Activated T-cell treated with anti-CD3 and anti-CD28 coated beads, Interleukin-2, amount 50 U/mL, for 24 hours (primary cell): Measurements from ENCODE around the gene CCDC88C.
"Not testable (repeated sequence)": the region's sequence is repeated elsewhere in the genome, so short reads cannot be mapped to it uniquely, and the experiment has no call there.

ENCODE experiments used
- DNase-seq: peaks from one replicate; pipeline ENCODE4 v3.0.0-alpha.2; 2020
- H3K27ac Mint-ChIP-seq: 2 replicates; pipeline ENCODE4 v1.8.0; 2020; ENCODE audit warnings: mild to moderate bottlenecking, mixed read lengths
- H3K27me3 Mint-ChIP-seq: 2 replicates; pipeline ENCODE4 v1.8.0; 2020; ENCODE audit warnings: mixed read lengths
- H3K36me3 Mint-ChIP-seq: 2 replicates; pipeline ENCODE4 v1.8.0; 2020; ENCODE audit warnings: low read depth, mixed read lengths
- H3K4me1 Mint-ChIP-seq: 2 replicates; pipeline ENCODE4 v1.8.0; 2020; ENCODE audit warnings: low read depth, mixed read lengths
- H3K4me3 Mint-ChIP-seq: 2 replicates; pipeline ENCODE4 v1.8.0; 2020; ENCODE audit warnings: mild to moderate bottlenecking, moderate library complexity, mixed read lengths
- H3K9me3 Mint-ChIP-seq: 2 replicates; pipeline ENCODE4 v1.8.0; 2020; ENCODE audit warnings: mixed read lengths

Gene CCDC88C

DNA sequence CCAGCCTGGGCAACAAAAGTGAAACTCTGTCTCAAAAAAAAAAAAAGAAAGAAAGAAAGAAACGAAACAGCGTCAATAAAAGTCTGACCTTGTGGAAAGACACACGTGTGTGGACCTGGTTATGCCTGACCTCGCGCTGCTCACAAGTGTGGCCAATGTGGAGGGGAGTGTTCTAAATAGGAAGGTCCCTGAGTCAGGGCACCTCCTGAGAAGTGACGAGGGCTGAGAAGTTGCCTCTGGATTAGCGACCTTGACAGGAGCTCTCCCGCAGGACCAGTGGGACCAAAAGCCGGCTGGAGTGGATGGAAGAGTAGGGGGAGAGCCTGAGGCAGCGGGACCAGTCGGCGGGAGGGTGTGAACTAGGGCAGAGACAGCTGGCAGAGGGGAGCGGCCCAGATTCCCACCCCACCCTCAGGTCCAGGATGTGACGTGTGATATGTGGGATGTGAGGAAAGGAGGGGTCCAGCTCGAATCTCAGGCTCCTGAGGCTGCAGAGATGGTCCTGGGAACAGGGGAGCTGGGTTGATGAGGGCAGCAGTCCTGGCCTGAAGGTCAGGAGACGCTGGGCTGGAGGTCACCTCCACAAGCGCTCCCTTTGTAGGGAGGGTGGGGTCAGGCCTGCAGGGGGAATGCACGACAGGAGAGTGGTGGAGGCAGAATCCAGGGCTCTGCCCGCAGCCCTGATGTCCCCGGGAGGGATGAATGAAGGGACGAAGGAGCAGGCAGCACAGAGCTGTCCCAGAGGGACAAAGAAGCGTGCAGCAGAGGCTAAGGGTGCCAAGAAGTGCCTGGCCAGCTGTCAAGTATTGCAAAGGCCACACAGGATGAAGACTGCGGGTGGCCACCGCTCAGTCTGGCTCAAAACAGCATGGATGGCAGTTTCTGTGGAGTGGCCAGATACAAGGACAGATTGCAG, 148.3 kb downstream of the CCDC88C start:
- Mint-ChIP-seq H3K4me3 (no peak overlapping the region), H3K4me1 (peaks cover 32% of the 10 kb centered on the region), H3K9me3 (no peaks in the 10 kb centered on the region), H3K36me3 (peaks cover 47% of the 10 kb centered on the region), H3K27me3 (no peaks in the 10 kb centered on the region), H3K27ac (peak overlapping the region; percentile 47)
- DNase-seq: no peak

DNA sequence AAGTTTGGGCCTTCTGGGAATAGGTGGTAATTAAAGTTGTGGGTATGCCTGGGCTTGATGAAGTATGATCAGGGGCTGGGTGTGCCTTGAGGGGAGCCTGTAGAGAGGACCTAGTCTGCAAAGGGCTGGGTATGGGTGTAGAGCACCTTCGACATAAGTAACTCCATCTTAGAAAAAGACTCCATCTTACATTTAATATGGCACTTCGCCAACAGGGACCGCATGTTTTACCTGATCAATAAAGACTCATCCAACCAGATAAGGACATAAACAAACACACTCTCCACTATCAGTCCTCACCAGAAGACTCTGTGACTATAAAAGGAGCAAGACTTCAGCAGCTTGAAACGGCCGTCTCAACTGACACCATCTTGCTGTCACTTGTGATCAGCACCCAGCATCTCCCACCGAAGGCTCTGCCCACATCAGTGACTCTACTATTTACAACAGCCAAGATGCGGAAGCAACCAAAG, 149.6 kb downstream of the CCDC88C start:
- no peak for DNase-seq
- H3K27ac Mint-ChIP-seq: no peak overlapping the region
- H3K36me3 Mint-ChIP-seq: peaks cover 36% of the 10 kb centered on the region
- H3K9me3 Mint-ChIP-seq: no peaks in the 10 kb centered on the region
- H3K27me3 Mint-ChIP-seq: no peaks in the 10 kb centered on the region
- H3K4me1 Mint-ChIP-seq: peaks cover 45% of the 10 kb centered on the region
- no peak overlapping the region for H3K4me3 Mint-ChIP-seq

DNA sequence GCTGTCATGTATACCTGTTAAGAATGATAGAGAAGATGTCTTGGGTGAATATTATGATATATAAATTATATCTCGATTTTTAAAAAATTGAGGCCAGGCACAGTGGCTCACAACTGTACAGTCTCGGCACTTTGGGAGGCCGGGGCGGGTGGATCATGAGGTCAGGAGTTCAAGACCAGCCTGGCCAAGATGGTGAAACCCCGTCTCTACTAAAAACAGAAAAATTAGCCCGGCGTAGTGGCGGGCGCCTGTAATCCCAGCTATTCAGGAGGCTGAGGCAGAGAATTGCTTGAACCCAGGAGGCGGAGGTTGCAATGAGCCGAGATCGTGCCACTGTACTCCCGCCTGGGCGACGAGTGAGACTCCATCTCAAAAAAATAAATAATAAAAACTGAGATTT, 151.3 kb downstream of the CCDC88C start:
- not testable (repeated sequence) for H3K4me3 Mint-ChIP-seq, DNase-seq, H3K9me3 Mint-ChIP-seq, H3K27me3 Mint-ChIP-seq, H3K27ac Mint-ChIP-seq
- H3K36me3 Mint-ChIP-seq: peaks cover 24% of the 10 kb centered on the region
- H3K4me1 Mint-ChIP-seq: peaks cover 55% of the 10 kb centered on the region

DNA sequence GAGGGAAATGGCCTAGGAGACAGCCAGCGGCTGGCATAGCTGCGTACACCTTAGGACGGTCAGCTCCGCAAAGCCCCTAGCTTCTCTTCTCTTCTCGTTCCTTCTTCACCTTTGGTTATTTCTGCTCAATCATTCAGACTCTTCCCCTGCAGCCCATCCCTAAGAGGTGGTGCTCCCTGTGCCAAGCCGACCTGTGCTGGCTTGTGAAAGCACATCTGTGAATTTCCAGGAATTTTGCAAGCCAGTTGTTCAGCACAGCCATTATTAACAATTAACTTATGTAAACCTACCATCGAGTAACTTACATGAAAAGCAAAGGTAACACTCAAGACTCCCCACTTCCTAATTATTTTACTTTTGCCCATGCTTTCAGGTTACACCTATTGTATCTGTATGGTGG, 152.2 kb downstream of the CCDC88C start:
- peaks cover 20% of the 10 kb centered on the region for H3K36me3 Mint-ChIP-seq
- H3K4me3 Mint-ChIP-seq: peak overlapping the region; percentile 30
- H3K4me1 Mint-ChIP-seq: peaks cover 61% of the 10 kb centered on the region
- peak overlapping the region; percentile 75 for H3K27ac Mint-ChIP-seq
- no peak for DNase-seq
- H3K9me3 Mint-ChIP-seq: no peaks in the 10 kb centered on the region
- no peaks in the 10 kb centered on the region for H3K27me3 Mint-ChIP-seq

DNA sequence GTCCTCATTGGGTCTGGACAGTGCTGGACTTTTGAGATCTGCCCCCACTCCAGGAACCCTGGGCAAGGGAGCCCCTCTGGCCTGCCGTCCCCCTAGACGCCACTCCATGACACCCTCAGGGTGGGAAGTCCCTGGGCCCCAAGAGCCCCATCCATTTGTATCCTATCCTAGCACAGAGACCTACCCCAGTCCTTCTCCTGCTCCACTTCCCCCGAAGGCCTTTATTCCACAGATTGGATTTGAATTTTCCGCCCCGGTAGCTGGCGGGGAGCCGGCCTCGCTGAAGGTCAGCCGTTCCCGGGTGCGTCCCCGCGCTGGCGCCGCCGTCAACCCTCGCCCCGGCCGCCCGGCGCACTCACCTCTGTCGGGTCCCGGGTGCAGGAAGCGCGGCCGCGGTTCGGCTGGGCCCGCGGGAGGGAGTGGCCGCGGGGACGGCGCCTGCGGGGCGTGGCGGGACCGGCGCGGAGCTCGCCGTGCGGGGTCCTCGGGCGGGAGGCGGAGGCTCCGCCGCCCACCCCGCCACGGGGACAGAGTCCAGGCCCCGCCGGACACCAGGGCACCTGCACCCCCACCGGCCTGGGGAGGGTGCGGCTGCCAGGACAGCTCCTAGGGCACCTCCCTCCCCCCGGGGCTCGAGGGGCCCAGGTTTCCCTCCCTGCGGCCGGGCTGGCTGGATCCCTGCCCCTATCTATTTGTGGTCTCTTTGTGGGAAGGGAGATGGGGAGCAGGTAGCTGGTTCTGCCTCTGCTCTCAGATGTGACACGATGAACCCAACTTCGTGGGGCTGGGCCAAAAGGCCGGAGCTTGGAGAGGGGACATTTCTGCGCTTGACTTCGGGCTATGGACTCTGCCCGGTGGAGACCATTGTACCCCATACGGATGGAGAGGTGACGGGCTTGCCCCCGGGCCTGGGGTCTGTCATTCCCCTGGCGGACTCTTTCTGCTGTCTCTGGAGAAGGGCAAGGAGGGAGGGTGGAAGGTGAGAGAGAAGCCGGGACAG, 153.2 kb downstream of the CCDC88C start:
- H3K27me3 Mint-ChIP-seq: no peaks in the 10 kb centered on the region
- peak overlapping the region; percentile 68 for H3K27ac Mint-ChIP-seq
- peak overlapping the region; percentile 66 for H3K4me3 Mint-ChIP-seq
- DNase-seq: peak; percentile 61
- peaks cover 11% of the 10 kb centered on the region for H3K36me3 Mint-ChIP-seq
- H3K9me3 Mint-ChIP-seq: no peaks in the 10 kb centered on the region
- H3K4me1 Mint-ChIP-seq: peaks cover 69% of the 10 kb centered on the region

DNA sequence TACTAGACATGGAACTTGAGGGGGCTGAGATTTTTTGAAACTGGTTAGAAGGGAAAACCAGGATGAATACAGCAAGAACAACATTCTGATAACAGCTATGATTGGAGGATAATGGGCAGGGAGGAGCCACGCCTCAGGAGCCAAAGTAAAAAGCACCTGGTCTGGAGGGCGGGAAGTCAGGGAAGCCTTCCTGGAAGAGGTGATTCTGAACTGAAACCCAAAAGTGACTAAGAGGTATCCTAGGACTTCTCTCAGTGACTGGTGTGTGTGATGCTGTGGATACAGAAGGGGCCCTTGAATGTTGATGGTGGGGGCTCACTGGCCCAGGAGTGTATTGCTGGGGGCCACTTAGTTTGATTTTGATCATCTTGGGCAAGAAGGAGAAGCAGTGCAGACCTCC, 154.3 kb downstream of the CCDC88C start:
- Mint-ChIP-seq H3K27me3 (no peaks in the 10 kb centered on the region), H3K36me3 (peaks cover 4% of the 10 kb centered on the region), H3K4me3 (peak overlapping the region; percentile 28), H3K9me3 (no peaks in the 10 kb centered on the region), H3K4me1 (peaks cover 69% of the 10 kb centered on the region), H3K27ac (no peak overlapping the region)
- DNase-seq: no peak

DNA sequence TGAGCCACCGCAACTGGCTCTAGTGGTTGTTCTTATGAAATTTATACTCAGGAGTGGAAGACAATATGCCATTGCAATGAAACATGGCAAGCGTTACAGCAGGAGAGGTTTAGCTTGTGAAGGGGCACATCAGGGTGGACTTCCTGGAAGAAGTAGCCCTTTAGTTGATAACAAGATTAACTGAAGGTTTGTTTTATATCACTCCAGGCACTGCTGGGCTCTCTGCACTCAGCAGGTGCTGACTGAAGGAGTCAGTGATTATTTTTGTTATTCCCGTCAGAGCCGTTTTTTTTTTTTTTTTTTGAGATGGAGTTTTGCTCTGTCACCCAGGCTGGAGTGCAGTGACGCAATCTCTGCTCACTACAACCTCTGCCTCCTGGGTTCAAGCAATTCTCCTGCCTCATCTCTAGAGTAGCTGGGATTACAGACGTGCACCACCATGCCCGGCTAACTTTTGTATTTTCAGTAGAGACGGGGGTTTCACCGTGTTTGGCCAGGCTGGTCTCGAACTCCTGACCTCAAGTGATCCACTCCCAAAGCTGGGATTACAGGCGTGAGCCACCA, 155.6 kb downstream of the CCDC88C start:
- DNase-seq: no peak
- no peaks in the 10 kb centered on the region for H3K27me3 Mint-ChIP-seq
- H3K27ac Mint-ChIP-seq: no peak overlapping the region
- no peak overlapping the region for H3K4me3 Mint-ChIP-seq
- H3K4me1 Mint-ChIP-seq: peaks cover 73% of the 10 kb centered on the region
- H3K36me3 Mint-ChIP-seq: no peaks in the 10 kb centered on the region
- no peaks in the 10 kb centered on the region for H3K9me3 Mint-ChIP-seq

DNA sequence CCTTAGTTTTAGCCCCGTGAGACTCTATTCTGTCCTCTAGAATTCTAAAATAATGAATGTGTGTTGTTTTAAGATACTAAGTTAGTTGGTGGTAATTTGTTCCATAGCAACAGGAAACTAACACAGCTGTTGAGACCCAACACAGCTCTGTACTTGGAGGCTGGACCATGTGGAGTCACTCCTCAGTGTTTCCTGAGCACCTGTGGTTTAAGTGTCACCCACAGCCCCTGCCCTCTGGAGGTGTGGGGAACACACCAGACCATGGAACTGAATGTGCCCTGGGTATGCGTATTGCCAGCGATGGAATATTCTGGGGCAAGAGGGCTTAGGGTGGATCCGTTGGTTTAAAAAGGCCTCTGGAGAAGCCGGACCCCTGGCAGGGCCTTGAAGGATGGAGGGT, 156.5 kb downstream of the CCDC88C start:
- DNase-seq: no peak
- H3K27me3 Mint-ChIP-seq: no peaks in the 10 kb centered on the region
- H3K4me3 Mint-ChIP-seq: no peak overlapping the region
- peaks cover 71% of the 10 kb centered on the region for H3K4me1 Mint-ChIP-seq
- H3K27ac Mint-ChIP-seq: peak overlapping the region; percentile 47
- no peaks in the 10 kb centered on the region for H3K36me3 Mint-ChIP-seq
- H3K9me3 Mint-ChIP-seq: no peaks in the 10 kb centered on the region

DNA sequence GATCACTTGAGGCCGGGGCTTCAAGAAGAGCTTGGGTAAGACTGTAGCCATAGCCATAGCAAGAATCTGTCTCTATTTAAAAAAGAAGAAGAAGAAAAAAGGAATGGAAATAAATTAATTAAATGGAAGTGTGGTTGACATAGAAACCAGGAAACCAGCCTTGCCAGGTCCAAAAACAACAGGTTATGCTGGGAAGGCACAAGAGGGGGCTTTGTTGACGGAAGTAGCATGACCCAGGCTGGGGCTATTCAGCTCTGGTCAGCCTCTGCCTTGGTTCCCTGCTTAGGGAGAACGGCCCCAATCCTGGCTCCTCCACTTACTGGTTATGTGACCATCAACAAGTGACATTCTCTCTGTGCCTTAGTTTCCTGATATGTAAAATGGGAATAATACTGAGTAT, 158.7 kb downstream of the CCDC88C start:
- peaks cover 68% of the 10 kb centered on the region for H3K4me1 Mint-ChIP-seq
- no peaks in the 10 kb centered on the region for H3K36me3 Mint-ChIP-seq
- no peak for DNase-seq
- H3K4me3 Mint-ChIP-seq: no peak overlapping the region
- no peaks in the 10 kb centered on the region for H3K27me3 Mint-ChIP-seq
- H3K9me3 Mint-ChIP-seq: no peaks in the 10 kb centered on the region
- H3K27ac Mint-ChIP-seq: peak overlapping the region; percentile 6

DNA sequence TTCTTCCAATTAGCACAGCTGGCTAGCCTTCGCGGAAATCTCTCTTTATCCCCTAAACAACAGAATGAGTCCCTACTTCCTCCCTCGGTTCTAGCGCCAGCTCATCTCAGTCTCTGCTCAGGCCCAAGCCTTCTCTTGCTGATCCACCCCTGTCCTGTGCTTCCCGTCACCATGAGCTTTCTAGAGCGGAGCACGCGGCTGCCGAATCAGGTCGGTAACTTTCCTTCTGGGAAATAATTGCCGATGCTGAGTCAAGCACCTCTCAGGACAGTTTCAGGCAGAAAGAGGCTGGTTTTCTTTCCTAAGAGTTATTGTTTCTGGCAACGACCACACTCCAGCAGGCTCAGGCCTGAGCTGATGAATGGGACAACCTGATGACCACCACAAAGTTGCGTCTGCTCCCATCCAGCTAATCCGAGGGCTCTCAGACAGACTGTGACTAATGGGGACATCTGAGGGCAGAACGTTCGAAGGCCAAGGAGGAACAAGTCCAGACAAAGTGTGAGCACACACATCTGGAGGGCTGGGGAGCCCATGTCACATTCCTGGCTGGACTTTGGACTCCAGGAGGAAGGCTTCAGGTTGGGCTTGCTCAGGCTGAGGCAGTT, 159.5 kb downstream of the CCDC88C start:
- H3K36me3 Mint-ChIP-seq: no peaks in the 10 kb centered on the region
- H3K4me1 Mint-ChIP-seq: peaks cover 63% of the 10 kb centered on the region
- H3K9me3 Mint-ChIP-seq: no peaks in the 10 kb centered on the region
- H3K27me3 Mint-ChIP-seq: no peaks in the 10 kb centered on the region
- H3K4me3 Mint-ChIP-seq: no peak overlapping the region
- no peak for DNase-seq
- peak overlapping the region; percentile 6 for H3K27ac Mint-ChIP-seq

DNA sequence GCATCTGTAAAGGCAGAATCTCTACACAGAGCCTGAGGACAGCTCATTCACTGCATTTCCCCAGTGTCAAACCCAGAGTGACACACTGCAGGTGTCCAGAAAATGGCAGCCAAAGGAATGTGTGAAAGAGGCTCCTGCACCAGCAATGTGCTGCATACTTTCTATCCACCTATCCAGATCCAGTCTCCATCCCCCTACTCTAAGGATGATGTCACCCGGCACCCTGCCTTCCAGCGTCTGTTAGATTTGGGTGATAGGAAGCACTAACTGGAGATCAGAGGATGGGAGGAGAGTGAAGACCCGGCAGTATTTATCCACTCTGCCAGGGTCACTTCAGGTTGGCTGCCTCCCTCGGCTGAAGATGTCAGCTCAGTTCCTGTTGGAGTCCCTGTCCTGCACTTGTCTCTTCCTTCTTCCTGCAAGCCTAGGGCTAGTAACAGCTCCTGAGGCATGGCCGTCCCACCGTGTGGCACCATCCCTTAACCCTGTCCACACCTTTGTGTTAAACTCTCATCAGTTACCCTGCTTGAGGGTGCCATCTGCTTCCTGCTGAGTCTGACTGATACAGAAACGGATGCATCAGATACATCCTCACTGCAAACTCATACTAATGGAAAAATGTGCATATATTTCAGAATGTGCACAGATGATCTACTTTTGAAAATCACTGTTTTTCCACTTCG, 160.2 kb downstream of the CCDC88C start:
- DNase-seq: no peak
- H3K4me1 Mint-ChIP-seq: peaks cover 65% of the 10 kb centered on the region
- no peaks in the 10 kb centered on the region for H3K27me3 Mint-ChIP-seq
- H3K36me3 Mint-ChIP-seq: no peaks in the 10 kb centered on the region
- peak overlapping the region; percentile 6 for H3K27ac Mint-ChIP-seq
- no peaks in the 10 kb centered on the region for H3K9me3 Mint-ChIP-seq
- H3K4me3 Mint-ChIP-seq: no peak overlapping the region

DNA sequence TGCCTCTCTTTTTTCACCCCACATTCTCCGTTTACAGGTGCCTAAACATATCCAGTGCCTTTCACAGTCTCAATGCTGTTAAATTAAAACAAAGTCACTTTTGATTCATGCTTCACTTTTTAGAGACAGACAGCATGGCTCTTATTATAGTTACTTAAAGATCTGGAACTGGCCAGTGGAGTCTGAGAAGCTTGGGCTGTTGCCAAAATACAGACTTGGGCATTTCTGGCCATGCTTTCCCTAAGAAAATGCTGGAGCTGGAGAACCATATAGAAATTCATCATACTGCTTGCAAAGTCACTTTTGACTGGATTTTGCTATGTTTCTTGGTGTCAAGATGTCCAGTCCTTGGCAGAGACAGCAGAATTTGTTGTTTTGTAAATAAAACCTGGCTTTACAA, 161.0 kb downstream of the CCDC88C start:
- no peak overlapping the region for H3K27ac Mint-ChIP-seq
- H3K27me3 Mint-ChIP-seq: no peaks in the 10 kb centered on the region

DNA sequence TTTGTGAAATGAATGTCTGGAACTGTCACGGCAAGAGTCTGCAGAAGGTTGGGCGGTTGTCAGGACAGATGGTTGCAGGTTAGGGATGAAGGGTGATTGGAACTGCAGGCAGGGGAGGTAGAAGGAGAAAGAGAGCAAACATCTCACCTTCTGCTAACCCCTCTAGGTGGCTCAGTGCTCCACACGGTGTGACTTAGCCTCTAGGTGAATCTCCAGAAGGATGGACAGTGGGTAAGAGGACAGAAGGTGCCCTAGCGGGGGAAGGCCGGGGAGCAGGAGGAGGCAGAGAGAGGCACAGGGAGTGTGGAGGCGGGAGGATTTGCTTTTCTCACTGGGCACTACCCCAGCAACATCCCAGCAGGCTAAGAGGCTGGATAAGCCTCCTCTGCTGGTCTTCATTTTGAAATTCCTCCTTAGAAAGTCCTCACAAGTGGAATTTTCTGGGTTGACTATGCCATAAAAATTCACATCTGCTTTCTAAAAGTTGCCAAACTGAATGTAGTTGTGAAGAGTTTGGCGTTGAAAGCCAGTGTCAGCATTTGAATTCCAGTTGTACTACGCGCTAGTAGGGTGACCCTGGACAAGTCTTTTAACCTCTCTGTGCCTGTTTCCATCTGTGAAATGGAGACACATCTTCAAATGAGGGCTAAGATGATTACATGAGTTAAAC, 162.5 kb downstream of the CCDC88C start:
- Mint-ChIP-seq H3K27ac (no peak overlapping the region), H3K27me3 (no peaks in the 10 kb centered on the region), H3K4me3 (no peak overlapping the region), H3K36me3 (peaks cover 3% of the 10 kb centered on the region), H3K9me3 (no peaks in the 10 kb centered on the region), H3K4me1 (peaks cover 69% of the 10 kb centered on the region)
- DNase-seq: no peak

More for the DNA sequence above, 161.0 kb downstream of the CCDC88C start:
- H3K36me3 Mint-ChIP-seq: peaks cover 3% of the 10 kb centered on the region
- no peaks in the 10 kb centered on the region for H3K9me3 Mint-ChIP-seq
- no peak overlapping the region for H3K4me3 Mint-ChIP-seq
- DNase-seq: no peak
- peaks cover 66% of the 10 kb centered on the region for H3K4me1 Mint-ChIP-seq
